Fibroblast of the aortic adventitia (primary cell): ENCODE data around the gene ITPKC. TPM values are rescaled to one million over a fixed set of nuclear protein-coding genes. Genes with fewer than 3 reads are reported as not detected.

Source experiments
- DNase-seq: peaks from one replicate; pipeline ENCODE4 v3.0.0-alpha.2; 2010; ENCODE audit warnings: low read depth
- H3K4me3 ChIP-seq: 2 replicates; pipeline ENCODE4 v1.5.1; 2011; ENCODE audit warnings: low read depth, mild to moderate bottlenecking, control low read depth, low read length, moderate library complexity
- CTCF ChIP-seq: IDR thresholded peaks from 2 replicates; pipeline ENCODE4 v1.5.1; 2011; ENCODE audit warnings: mild to moderate bottlenecking, low read length, control low read depth, inconsistent platforms; ENCODE audit not compliant: insufficient read depth
- total RNA-seq: library from RNA; depleted of rRNA; stranded (reverse); fragments of >200 nt; gene quantifications from 2 replicates; pipeline ENCODE4 v1.2.3, GENCODE V29; 2012; ENCODE audit warnings: low replicate concordance

Gene ITPKC
- total RNA-seq, 1 donor: 12.7 TPM

- no peak overlapping the region for H3K4me3 ChIP-seq
- TF ChIP-seq CTCF: no peak
- DNase-seq: no peak
These were observed 31.8 kb upstream of the ITPKC start for GRCh38 chr19:40685016-40685526.

- TF ChIP-seq CTCF: no peak
- no peak overlapping the region for H3K4me3 ChIP-seq
- peak; percentile 25 for DNase-seq
These were observed 31.3 kb upstream of the ITPKC start for GRCh38 chr19:40685563-40685962.

GRCh38 chr19:40686882-40687524, 29.9 kb upstream of the ITPKC start:
- no peak for TF ChIP-seq CTCF
- H3K4me3 ChIP-seq: peak overlapping the region; percentile 100
- no peak for DNase-seq

- no peak for TF ChIP-seq CTCF
- H3K4me3 ChIP-seq: peak overlapping the region; percentile 100
- DNase-seq: peak; percentile 92
These were observed 29.3 kb upstream of the ITPKC start for GRCh38 chr19:40687525-40688016.

GRCh38 chr19:40688309-40688708, 28.6 kb upstream of the ITPKC start:
- TF ChIP-seq CTCF: no peak
- DNase-seq: peak; percentile 11
- H3K4me3 ChIP-seq: peak overlapping the region; percentile 100

GRCh38 chr19:40688987-40689338, 27.9 kb upstream of the ITPKC start:
- H3K4me3 ChIP-seq: peak overlapping the region; percentile 100
- TF ChIP-seq CTCF: no peak
- DNase-seq: peak; percentile 16
